Fibroblast of lung (primary cell): ENCODE measurements around the gene FBLN1. TPM values are rescaled to one million over a fixed set of nuclear protein-coding genes. Genes with fewer than 3 reads are reported as not detected.
"Not testable (repeated sequence)": the region's sequence is repeated elsewhere in the genome, so short reads cannot be mapped to it uniquely, and the experiment has no call there.

ENCODE experiments used
- DNase-seq, 2 donors: peaks; one replicate each; pipeline versions ENCODE4 v3.0.0 to v3.0.0-alpha.2; 2010; ENCODE audit warnings: low read depth in 2 of 2
- H2AFZ ChIP-seq: 2 replicates; pipeline ENCODE4 v1.5.1; 2012; ENCODE audit warnings: low read length, control low read depth, inconsistent platforms
- H3K27ac ChIP-seq: 2 replicates; pipeline ENCODE4 v1.5.1; 2011; ENCODE audit warnings: low read length, control low read depth; ENCODE audit not compliant: insufficient read depth
- H3K27me3 ChIP-seq: 2 replicates; pipeline ENCODE4 v1.5.1; 2011; ENCODE audit warnings: mild to moderate bottlenecking, low read length; ENCODE audit not compliant: control insufficient read depth, insufficient read depth
- H3K36me3 ChIP-seq: 2 replicates; pipeline ENCODE4 v1.5.1; 2011; ENCODE audit warnings: low read length; ENCODE audit not compliant: control insufficient read depth, insufficient read depth
- H3K4me1 ChIP-seq: 2 replicates; pipeline ENCODE4 v1.5.1; 2011; ENCODE audit warnings: low read length; ENCODE audit not compliant: control insufficient read depth, insufficient read depth; ENCODE audit errors: extremely low read depth
- H3K4me2 ChIP-seq: 2 replicates; pipeline ENCODE4 v1.5.1; 2011; ENCODE audit warnings: low read length, control low read depth; ENCODE audit not compliant: insufficient read depth; ENCODE audit errors: extremely low read depth
- H3K4me3 ChIP-seq, 4 experiments: fragments of 200-600 bp in 1 of 4; sonication (generic) in 1 of 4; replicated peaks in 1 of 4; 2 replicates each; pipeline ENCODE4 v1.5.1; 2011 to 2016; ENCODE audit warnings: low read length in 4 of 4, low read depth in 3 of 4, mild to moderate bottlenecking in 3 of 4, control low read depth in 2 of 4, inconsistent platforms in 1 of 4, mixed read lengths in 1 of 4; ENCODE audit not compliant: insufficient read depth in 1 of 4; ENCODE audit errors: control extremely low read depth in 1 of 4
- H3K79me2 ChIP-seq: 2 replicates; pipeline ENCODE4 v1.5.1; 2012; ENCODE audit warnings: mild to moderate bottlenecking, low read length, inconsistent platforms; ENCODE audit not compliant: control insufficient read depth, insufficient read depth
- H3K9ac ChIP-seq: 2 replicates; pipeline ENCODE4 v1.5.1; 2011; ENCODE audit warnings: mild to moderate bottlenecking, low read length, control low read depth; ENCODE audit not compliant: insufficient read depth
- H3K9me3 ChIP-seq: 2 replicates; pipeline ENCODE4 v1.5.1; 2012; ENCODE audit warnings: low read depth, low read length; ENCODE audit not compliant: control insufficient read depth, insufficient read depth
- H4K20me1 ChIP-seq: 2 replicates; pipeline ENCODE4 v1.5.1; 2011; ENCODE audit warnings: low read length; ENCODE audit not compliant: control insufficient read depth, insufficient read depth; ENCODE audit errors: extremely low read depth
- EZH2 ChIP-seq: IDR thresholded peaks from 2 replicates; pipeline ENCODE4 v1.5.1; 2012; ENCODE audit warnings: low read length, control low read depth, mild to moderate bottlenecking; ENCODE audit errors: missing control alignments
- polyA plus RNA-seq, 2 donors: library from polyadenylated mRNA; depleted of rRNA in 1 of 2; stranded (reverse) in 1 of 2; unstranded in 1 of 2; fragments of >200 nt; gene quantifications; 2 replicates each; pipeline ENCODE4 v1.2.1, GENCODE V29; 2011 to 2012; ENCODE audit warnings: missing spikeins in 1 of 2
- total RNA-seq: library from RNA; depleted of rRNA; stranded (reverse); fragments of >200 nt; gene quantifications from 2 replicates; pipeline ENCODE4 v1.2.1, GENCODE V29; 2014
- TF ChIP-seq, protein P1 (sequence below), 2 donors: IDR thresholded peaks in 1 of 2; conservative IDR thresholded peaks in 1 of 2; 1 replicate in 1 of 2; 2 replicates in 1 of 2; pipeline ENCODE4 v1.5.1; 2011 to 2012; ENCODE audit warnings: low read length in 2 of 2, control low read depth in 1 of 2, inconsistent platforms in 1 of 2, low read depth in 1 of 2, mild to moderate bottlenecking in 1 of 2

Gene FBLN1
- total and polyA plus RNA-seq, 2 donors (not counting 1 experiment from before 2014, with no cell fraction given) = 134 to 270 TPM

GRCh38 chr22:45462034-45462655 is 40.5 kb upstream of the FBLN1 start:
- Histone ChIP-seq H3K9me3 (no peaks in the 10 kb centered on the region), H3K27me3 (no peaks in the 10 kb centered on the region), H3K27ac (no peak overlapping the region), H3K4me1 (peaks cover 4% of the 10 kb centered on the region), H3K4me3 (no peak overlapping the region), H4K20me1 (no peaks in the 10 kb centered on the region), H3K79me2 (no peaks in the 10 kb centered on the region), H2AFZ (no peak overlapping the region), H3K36me3 (no peaks in the 10 kb centered on the region), H3K9ac (no peak overlapping the region), H3K4me2 (no peak overlapping the region)
- no peak for DNase-seq
- no peak for TF ChIP-seq EZH2
- TF ChIP-seq, protein P1, sequence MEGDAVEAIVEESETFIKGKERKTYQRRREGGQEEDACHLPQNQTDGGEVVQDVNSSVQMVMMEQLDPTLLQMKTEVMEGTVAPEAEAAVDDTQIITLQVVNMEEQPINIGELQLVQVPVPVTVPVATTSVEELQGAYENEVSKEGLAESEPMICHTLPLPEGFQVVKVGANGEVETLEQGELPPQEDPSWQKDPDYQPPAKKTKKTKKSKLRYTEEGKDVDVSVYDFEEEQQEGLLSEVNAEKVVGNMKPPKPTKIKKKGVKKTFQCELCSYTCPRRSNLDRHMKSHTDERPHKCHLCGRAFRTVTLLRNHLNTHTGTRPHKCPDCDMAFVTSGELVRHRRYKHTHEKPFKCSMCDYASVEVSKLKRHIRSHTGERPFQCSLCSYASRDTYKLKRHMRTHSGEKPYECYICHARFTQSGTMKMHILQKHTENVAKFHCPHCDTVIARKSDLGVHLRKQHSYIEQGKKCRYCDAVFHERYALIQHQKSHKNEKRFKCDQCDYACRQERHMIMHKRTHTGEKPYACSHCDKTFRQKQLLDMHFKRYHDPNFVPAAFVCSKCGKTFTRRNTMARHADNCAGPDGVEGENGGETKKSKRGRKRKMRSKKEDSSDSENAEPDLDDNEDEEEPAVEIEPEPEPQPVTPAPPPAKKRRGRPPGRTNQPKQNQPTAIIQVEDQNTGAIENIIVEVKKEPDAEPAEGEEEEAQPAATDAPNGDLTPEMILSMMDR (conservative IDR thresholded peaks at IDR 0.05 in 1 of 2, IDR thresholded peaks at IDR 0.05 in 1 of 2; ENCODE audit: low read depth in 1 of 2, low read length in 2 of 2) = no peak

- H4K20me1 ChIP-seq, H3K4me1 ChIP-seq, DNase-seq: not testable (repeated sequence)
Measured at GRCh38 chr22:45463691-45464090, 39.0 kb upstream of the FBLN1 start.

GRCh38 chr22:45465633-45466032 is 37.0 kb upstream of the FBLN1 start:
- no peaks in the 10 kb centered on the region for H4K20me1 ChIP-seq
- TF ChIP-seq EZH2 = no peak
- no peak overlapping the region for H2AFZ ChIP-seq
- H3K36me3 ChIP-seq = no peaks in the 10 kb centered on the region
- no peaks in the 10 kb centered on the region for H3K79me2 ChIP-seq
- H3K27me3 ChIP-seq = no peaks in the 10 kb centered on the region
- no peak overlapping the region for H3K4me2 ChIP-seq
- H3K9ac ChIP-seq = no peak overlapping the region
- DNase-seq = no peak
- H3K27ac ChIP-seq = no peak overlapping the region
- peaks cover 5% of the 10 kb centered on the region for H3K4me1 ChIP-seq
- H3K4me3 ChIP-seq = no peak overlapping the region
- H3K9me3 ChIP-seq = no peaks in the 10 kb centered on the region

More at GRCh38 chr22:45463691-45464090, 39.0 kb upstream of the FBLN1 start:
- H3K9me3 ChIP-seq, H2AFZ ChIP-seq, H3K4me3 ChIP-seq, H3K9ac ChIP-seq, H3K27me3 ChIP-seq, H3K79me2 ChIP-seq, H3K4me2 ChIP-seq, H3K27ac ChIP-seq, H3K36me3 ChIP-seq: not testable (repeated sequence)

GRCh38 chr22:45468872-45469271 is 33.8 kb upstream of the FBLN1 start:
- Histone ChIP-seq H2AFZ (no peak overlapping the region), H3K9me3 (no peaks in the 10 kb centered on the region), H3K79me2 (no peaks in the 10 kb centered on the region), H3K4me3 (no peak overlapping the region), H3K36me3 (no peaks in the 10 kb centered on the region), H3K9ac (no peak overlapping the region), H3K4me1 (peaks cover 4% of the 10 kb centered on the region), H3K27me3 (no peaks in the 10 kb centered on the region), H3K27ac (no peak overlapping the region), H4K20me1 (no peaks in the 10 kb centered on the region), H3K4me2 (no peak overlapping the region)
- TF ChIP-seq, protein P1 (conservative IDR thresholded peaks at IDR 0.05 in 1 of 2, IDR thresholded peaks at IDR 0.05 in 1 of 2; ENCODE audit: low read depth in 1 of 2, low read length in 2 of 2) = no peak
- no peak for TF ChIP-seq EZH2
- peak; percentile 67 to 77 for DNase-seq
